Measurements from ENCODE around the gene PLAGL2.
"Not testable (repeated sequence)": the region's sequence is repeated elsewhere in the genome, so short reads cannot be mapped to it uniquely, and the experiment has no call there.

PLAGL2 gene, protein sequence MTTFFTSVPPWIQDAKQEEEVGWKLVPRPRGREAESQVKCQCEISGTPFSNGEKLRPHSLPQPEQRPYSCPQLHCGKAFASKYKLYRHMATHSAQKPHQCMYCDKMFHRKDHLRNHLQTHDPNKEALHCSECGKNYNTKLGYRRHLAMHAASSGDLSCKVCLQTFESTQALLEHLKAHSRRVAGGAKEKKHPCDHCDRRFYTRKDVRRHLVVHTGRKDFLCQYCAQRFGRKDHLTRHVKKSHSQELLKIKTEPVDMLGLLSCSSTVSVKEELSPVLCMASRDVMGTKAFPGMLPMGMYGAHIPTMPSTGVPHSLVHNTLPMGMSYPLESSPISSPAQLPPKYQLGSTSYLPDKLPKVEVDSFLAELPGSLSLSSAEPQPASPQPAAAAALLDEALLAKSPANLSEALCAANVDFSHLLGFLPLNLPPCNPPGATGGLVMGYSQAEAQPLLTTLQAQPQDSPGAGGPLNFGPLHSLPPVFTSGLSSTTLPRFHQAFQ

DNA sequence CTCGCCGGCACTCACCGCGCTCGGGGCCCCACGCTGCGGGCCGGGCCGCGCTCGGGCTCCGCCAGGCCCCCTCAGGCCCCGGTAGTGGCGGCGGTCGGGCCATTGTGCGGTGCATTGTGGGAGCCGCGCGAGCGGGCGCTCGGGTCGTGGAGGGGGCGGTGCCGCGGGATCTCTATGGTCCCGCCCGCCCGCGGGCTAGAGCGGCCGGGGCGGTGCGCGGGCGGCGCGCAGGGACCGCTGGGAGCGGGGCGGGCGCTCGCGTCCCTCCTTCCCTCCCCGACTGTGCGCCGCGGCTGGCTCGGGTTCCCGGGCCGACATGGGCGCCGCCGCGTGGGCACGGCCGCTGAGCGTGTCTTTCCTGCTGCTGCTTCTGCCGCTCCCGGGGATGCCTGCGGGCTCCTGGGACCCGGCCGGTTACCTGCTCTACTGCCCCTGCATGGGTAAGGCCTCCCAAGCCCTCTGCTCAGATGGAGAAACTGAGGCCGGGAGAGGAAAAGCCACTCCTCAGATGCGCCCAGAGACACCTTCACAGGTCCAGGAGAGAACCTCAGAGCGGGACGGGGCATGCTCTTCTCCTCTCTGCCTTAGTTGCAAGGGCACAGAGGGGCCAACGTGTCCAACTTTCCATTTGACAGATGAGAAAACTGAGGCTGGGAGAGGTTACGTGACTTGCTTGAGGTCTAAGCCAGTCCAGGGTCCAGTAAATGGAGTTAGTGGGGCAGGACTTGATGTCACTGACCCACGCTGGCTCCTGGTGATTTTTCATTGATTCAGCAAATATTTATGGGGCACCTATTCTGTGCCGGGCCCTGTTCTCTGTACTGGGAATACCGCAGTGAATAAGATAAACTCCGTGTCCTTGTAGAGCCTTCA lies at the start of gene PLAGL2, which contains the start of gene POFUT1:
Gene PLAGL2 (minus strand): TSS at position 118 of the 873 bp plus-strand sequence. CDS start 5,565 bp downstream, outside the sequence.
Gene POFUT1 (plus strand): TSS at position 255 of the 873 bp plus-strand sequence. CDS start 62 bp downstream, at position 317.
- TF ChIP-seq, protein P1, sequence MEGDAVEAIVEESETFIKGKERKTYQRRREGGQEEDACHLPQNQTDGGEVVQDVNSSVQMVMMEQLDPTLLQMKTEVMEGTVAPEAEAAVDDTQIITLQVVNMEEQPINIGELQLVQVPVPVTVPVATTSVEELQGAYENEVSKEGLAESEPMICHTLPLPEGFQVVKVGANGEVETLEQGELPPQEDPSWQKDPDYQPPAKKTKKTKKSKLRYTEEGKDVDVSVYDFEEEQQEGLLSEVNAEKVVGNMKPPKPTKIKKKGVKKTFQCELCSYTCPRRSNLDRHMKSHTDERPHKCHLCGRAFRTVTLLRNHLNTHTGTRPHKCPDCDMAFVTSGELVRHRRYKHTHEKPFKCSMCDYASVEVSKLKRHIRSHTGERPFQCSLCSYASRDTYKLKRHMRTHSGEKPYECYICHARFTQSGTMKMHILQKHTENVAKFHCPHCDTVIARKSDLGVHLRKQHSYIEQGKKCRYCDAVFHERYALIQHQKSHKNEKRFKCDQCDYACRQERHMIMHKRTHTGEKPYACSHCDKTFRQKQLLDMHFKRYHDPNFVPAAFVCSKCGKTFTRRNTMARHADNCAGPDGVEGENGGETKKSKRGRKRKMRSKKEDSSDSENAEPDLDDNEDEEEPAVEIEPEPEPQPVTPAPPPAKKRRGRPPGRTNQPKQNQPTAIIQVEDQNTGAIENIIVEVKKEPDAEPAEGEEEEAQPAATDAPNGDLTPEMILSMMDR (IDR thresholded peaks at IDR 0.05; ENCODE audit: insufficient read depth, low read depth, low read length, missing control alignments), result no peak
- peak within 1 kb of the TSS; percentile 100 for H3K4me3 ChIP-seq (ENCODE audit: low read length)
- DNase-seq (ENCODE audit: low read depth), result peak; percentile 91

DNA sequence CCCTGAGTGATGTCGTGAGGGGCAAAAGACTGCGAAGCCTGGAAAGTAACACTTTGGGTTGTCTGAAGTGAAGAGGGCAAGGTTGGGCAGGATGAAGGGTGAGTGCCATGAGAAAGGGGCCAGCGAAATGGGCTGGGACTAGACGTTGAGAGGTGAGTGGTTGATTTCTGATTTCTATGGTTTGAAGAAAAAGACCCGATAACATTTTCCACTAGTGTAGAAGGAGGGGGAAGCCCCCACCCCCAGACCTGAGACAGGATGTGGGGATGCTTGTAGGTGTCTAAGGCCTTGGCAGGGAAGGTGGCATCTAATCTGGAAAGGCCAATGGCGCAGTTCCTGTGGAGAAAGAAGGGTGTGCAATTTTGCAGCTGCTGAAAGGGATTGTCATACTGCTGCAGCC lies 44.6 kb upstream of the PLAGL2 start:
- TF ChIP-seq, protein P1 (IDR thresholded peaks at IDR 0.05; ENCODE audit: insufficient read depth, low read depth, low read length, missing control alignments), result no peak
- DNase-seq (ENCODE audit: low read depth), result no peak

DNA sequence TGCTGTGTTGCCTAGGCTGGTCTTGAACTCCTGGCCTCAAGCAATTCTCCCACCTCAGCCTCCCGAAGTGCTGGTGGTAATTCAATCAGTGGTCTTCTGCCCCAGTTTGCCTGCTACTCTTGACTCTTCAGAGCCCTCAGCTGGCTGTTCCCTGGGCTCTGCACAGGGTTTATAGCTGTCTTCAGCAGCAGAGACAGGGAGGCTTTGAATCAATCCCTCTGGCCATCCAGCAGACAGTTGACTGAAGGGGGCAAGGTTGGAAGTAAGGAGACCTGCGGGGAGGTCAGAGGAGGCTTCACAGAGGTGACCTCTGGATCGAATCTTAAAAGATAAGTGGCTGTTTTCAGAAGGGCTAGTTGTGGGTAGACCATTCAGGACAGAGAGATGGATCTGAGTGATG lies 43.9 kb upstream of the PLAGL2 start:
- DNase-seq (ENCODE audit: low read depth), result no peak
- no peak overlapping the region for H3K4me3 ChIP-seq (ENCODE audit: low read length)
- TF ChIP-seq, protein P1 (IDR thresholded peaks at IDR 0.05; ENCODE audit: insufficient read depth, low read depth, low read length, missing control alignments), result no peak

More for the DNA sequence above, 44.6 kb upstream of the PLAGL2 start:
- no peak overlapping the region for H3K4me3 ChIP-seq (ENCODE audit: low read length)

DNA sequence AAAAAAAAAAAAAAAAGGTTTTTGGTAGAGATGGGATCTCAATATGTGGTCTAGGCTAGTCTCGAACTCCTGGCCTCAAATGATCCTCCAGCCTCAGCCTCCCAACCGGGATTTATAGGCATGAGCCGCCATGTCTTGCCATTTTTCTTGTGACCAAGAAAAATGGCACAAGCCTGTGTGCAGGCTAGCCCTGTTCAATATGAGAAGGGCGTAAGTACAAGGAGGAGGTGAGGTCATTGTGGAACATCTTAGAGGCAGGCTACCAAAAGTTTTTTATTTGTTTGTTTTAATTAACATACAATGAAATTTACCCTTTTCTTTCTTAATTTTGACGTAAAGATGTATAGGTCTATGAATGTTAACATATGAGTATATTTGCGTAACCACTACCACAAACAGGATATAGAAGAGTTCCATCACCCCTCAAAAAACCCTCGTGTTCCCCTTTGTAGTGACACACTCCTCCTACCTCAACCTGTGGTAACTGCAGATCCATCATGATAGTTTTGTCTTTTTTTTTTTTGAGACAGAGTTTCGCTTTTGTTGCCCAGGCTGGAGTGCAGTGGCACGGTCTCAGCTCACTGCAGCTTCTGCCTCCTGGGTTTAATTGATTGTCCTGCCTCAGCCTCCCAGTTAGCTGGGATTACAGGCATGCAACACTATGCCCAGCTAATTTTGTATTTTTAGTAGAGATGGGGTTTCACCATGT lies 41.6 kb upstream of the PLAGL2 start:
- DNase-seq (ENCODE audit: low read depth), result no peak
- TF ChIP-seq, protein P1 (IDR thresholded peaks at IDR 0.05; ENCODE audit: insufficient read depth, low read depth, low read length, missing control alignments), result no peak
- no peak overlapping the region for H3K4me3 ChIP-seq (ENCODE audit: low read length)

DNA sequence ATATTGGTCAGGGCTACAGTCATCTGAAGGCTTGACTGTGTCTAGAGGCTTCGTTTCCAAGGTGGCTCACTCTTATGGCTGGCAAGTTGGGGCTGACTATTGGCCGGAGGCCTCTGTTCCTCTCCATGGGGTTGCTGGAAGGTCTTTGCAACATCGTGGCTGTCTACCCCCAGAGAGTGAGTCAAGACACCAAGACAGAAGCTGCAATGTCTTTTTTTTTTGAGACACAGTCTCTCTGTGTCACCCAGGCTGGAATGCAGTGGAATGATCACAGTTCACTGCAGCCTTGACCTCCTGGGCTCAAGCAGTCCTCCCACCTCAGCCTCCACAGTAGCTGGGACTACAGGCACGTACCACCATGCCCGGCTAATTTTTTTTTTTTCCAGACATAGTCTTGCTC lies 40.5 kb upstream of the PLAGL2 start:
- TF ChIP-seq, protein P1 (IDR thresholded peaks at IDR 0.05; ENCODE audit: insufficient read depth, low read depth, low read length, missing control alignments), result no peak
- DNase-seq (ENCODE audit: low read depth), result no peak

DNA sequence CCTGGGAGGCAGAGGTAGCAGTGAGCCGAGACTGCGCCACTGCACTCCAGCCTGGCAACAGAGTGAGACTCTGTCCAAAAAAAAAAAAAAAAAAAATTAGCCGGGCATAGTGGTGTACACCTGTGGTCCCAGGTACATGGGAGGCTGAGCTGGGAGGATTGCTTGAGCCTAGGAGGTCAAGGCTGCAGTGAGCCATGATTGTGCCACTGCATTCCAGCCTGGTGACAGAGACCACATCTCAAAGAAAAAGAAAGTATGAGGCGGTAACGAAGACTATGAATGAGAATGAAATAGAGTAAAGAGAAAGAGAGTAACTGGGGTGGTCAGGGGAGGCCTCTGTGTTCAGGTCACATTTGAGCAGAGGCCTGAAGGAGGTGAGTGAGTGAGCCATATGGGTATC lies 38.7 kb upstream of the PLAGL2 start:
- H3K4me3 ChIP-seq (ENCODE audit: low read length); DNase-seq (ENCODE audit: low read depth): not testable (repeated sequence)

More for the DNA sequence above, 40.5 kb upstream of the PLAGL2 start:
- H3K4me3 ChIP-seq (ENCODE audit: low read length), result no peak overlapping the region
